CD14-positive monocyte (primary cell): ENCODE data around the gene COQ8A. TPM values are rescaled to one million over a fixed set of nuclear protein-coding genes. Genes with fewer than 3 reads are reported as not detected.

ENCODE experiments used
- DNase-seq, 3 donors: peaks; one replicate each; pipeline ENCODE4 v3.0.0-alpha.2; 2011 to 2022
- H2AFZ ChIP-seq: 2 replicates; pipeline ENCODE4 v1.6.0; 2012; ENCODE audit warnings: mild to moderate bottlenecking, low read depth, low read length, inconsistent platforms; ENCODE audit not compliant: insufficient read depth, poor library complexity, severe bottlenecking
- H3K27ac ChIP-seq, 2 donors: 1 replicate in 1 of 2; 2 replicates in 1 of 2; pipeline ENCODE4 v1.5.1; 2012 to 2013; ENCODE audit warnings: low read length in 2 of 2, control low read depth in 1 of 2, inconsistent platforms in 1 of 2, low read depth in 1 of 2, mild to moderate bottlenecking in 1 of 2
- H3K27me3 ChIP-seq, 2 donors: one replicate each; pipeline versions ENCODE4 v1.6.0 to v1.6.1; 2011 to 2013; ENCODE audit warnings: low read length in 2 of 2; ENCODE audit not compliant: control insufficient read depth in 2 of 2, insufficient read depth in 2 of 2
- H3K36me3 ChIP-seq, 2 donors: replicated peaks in 1 of 2; 1 replicate in 1 of 2; 2 replicates in 1 of 2; pipeline versions ENCODE4 v1.5.1 to v1.6.1; 2012 to 2013; ENCODE audit warnings: low read length in 2 of 2, control low read depth in 1 of 2, inconsistent platforms in 1 of 2, mild to moderate bottlenecking in 1 of 2; ENCODE audit not compliant: insufficient read depth in 2 of 2, control insufficient read depth in 1 of 2
- H3K4me1 ChIP-seq, 2 donors: 1 replicate in 1 of 2; 2 replicates in 1 of 2; pipeline versions ENCODE4 v1.5.1 to v1.6.1; 2012 to 2013; ENCODE audit warnings: low read length in 2 of 2, control low read depth in 1 of 2, inconsistent platforms in 1 of 2, mild to moderate bottlenecking in 1 of 2, moderate library complexity in 1 of 2; ENCODE audit not compliant: insufficient read depth in 2 of 2, control insufficient read depth in 1 of 2
- H3K4me2 ChIP-seq: replicated peaks from 2 replicates; pipeline ENCODE3; 2012; ENCODE audit warnings: low read length, moderate library complexity, mild to moderate bottlenecking; ENCODE audit not compliant: poor library complexity, severe bottlenecking; ENCODE audit errors: extremely low read depth
- H3K4me3 ChIP-seq, 3 experiments: fragments of 200-600 bp in 1 of 3; sonication (generic) in 1 of 3; replicated peaks in 1 of 3; 1 replicate in 2 of 3; 2 replicates in 1 of 3; pipeline ENCODE4 v1.5.1; 2011 to 2013; ENCODE audit warnings: low read length in 3 of 3, mild to moderate bottlenecking in 3 of 3, control low read depth in 2 of 3, low read depth in 2 of 3, inconsistent platforms in 1 of 3, moderate library complexity in 1 of 3
- H3K79me2 ChIP-seq: 2 replicates; pipeline ENCODE4 v1.6.0; 2012; ENCODE audit warnings: mild to moderate bottlenecking, control low read depth, inconsistent platforms, low read length, moderate library complexity; ENCODE audit not compliant: insufficient read depth
- H3K9ac ChIP-seq: 2 replicates; pipeline ENCODE4 v1.6.0; 2017; ENCODE audit warnings: low read length, mild to moderate bottlenecking; ENCODE audit not compliant: insufficient read depth, poor library complexity, severe bottlenecking
- H3K9me3 ChIP-seq, 2 donors: replicated peaks in 1 of 2; 1 replicate in 1 of 2; 2 replicates in 1 of 2; pipeline versions ENCODE4 v1.5.1 to v1.6.1; 2012 to 2013; ENCODE audit warnings: low read length in 2 of 2, control low read depth in 1 of 2; ENCODE audit not compliant: control insufficient read depth in 1 of 2, insufficient read depth in 1 of 2
- H4K20me1 ChIP-seq: 2 replicates; pipeline ENCODE4 v1.6.0; 2012; ENCODE audit warnings: mild to moderate bottlenecking, low read length, control low read depth, moderate library complexity; ENCODE audit not compliant: insufficient read depth
- H3K27ac Mint-ChIP-seq, 7 donors: one replicate each; pipeline ENCODE4 v1.8.0; 2020; ENCODE audit warnings: mild to moderate bottlenecking in 7 of 7, mixed read lengths in 7 of 7, moderate library complexity in 6 of 7, inconsistent platforms in 2 of 7
- H3K27me3 Mint-ChIP-seq, 3 donors: one replicate each; pipeline ENCODE4 v1.8.0; 2021 to 2022; ENCODE audit warnings: low read depth in 3 of 3, mild to moderate bottlenecking in 3 of 3, mixed read lengths in 3 of 3, moderate library complexity in 3 of 3, inconsistent platforms in 1 of 3
- H3K36me3 Mint-ChIP-seq, 2 donors: one replicate each; pipeline ENCODE4 v1.8.0; 2020; ENCODE audit warnings: mixed read lengths in 2 of 2, inconsistent platforms in 1 of 2, mild to moderate bottlenecking in 1 of 2
- H3K4me1 Mint-ChIP-seq: one replicate; pipeline ENCODE4 v1.8.0; 2020; ENCODE audit warnings: mild to moderate bottlenecking, mixed read lengths
- H3K4me3 Mint-ChIP-seq, 2 donors: one replicate each; pipeline ENCODE4 v1.8.0; 2020; ENCODE audit warnings: mild to moderate bottlenecking in 2 of 2, mixed read lengths in 2 of 2, moderate library complexity in 1 of 2
- H3K9me3 Mint-ChIP-seq, 7 donors: one replicate each; pipeline ENCODE4 v1.8.0; 2020 to 2022; ENCODE audit warnings: mixed read lengths in 7 of 7, mild to moderate bottlenecking in 6 of 7, moderate library complexity in 6 of 7, inconsistent platforms in 2 of 7
- WGBS: methylation state at CpG from one replicate; pipeline ENCODE4 v1.1.5; 2013; ENCODE audit warnings: missing lambda C conversion rate; ENCODE audit not compliant: insufficient coverage; 5-methylcytosine and 5-hydroxymethylcytosine counted together
- intact Hi-C, 2 donors: fragments of 100-400 bp; cut with micrococcal nuclease; formaldehyde crosslinking; loops; one replicate each; pipeline versions ENCODE4 v1.15.0 to v1.15.1; 2023
- polyA plus RNA-seq, 3 donors: library from polyadenylated mRNA; depleted of rRNA in 1 of 3; unstranded in 2 of 3; stranded (reverse) in 1 of 3; fragments of 300-500 nt in 2 of 3; fragments of >200 nt in 1 of 3; fragmentation: Illumina TruSeq in 2 of 3; gene quantifications; 1 replicate in 2 of 3; 2 replicates in 1 of 3; pipeline ENCODE4 v1.2.3, GENCODE V29; 2012 to 2021
- TF ChIP-seq, protein P1 (sequence below): fragments of 200-600 bp; IDR thresholded peaks from one replicate; pipeline ENCODE4 v1.8.0; 2022; ENCODE audit warnings: antibody characterized with exemption, mild to moderate bottlenecking

Gene COQ8A
- polyA plus RNA-seq, 3 donors, result 33.1 to 44.7 (median 38.2) TPM

DNA sequence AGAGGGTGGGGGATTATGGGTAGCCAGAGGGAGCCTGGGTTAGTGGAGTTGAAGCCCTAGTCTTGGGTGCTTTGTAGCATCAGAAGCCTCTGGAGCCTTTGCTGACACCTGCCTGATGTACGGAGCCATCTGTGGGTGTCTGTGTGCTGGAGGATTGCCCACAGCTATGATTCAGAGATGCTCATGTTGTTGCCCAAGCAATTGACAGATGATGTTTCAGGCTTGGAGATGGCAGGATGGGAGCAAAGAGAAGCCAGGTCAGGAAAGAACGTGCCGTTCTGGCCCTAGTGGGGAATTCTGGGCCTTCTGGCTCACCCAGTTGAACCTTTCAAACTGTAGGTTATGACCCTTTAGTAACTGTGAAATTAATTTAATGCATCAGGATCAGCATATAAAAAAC, 27.6 kb downstream of the COQ8A start:
- H3K27me3 ChIP-seq, result no peaks in the 10 kb centered on the region
- Mint-ChIP-seq H3K27me3 (peaks cover 0 to 2% (median 0%) of the 10 kb centered on the region in 3 donors), H3K9me3 (peaks cover 4 to 9% (median 6%) of the 10 kb centered on the region in 7 donors), H3K36me3 (peaks cover 50 to 66% of the 10 kb centered on the region in 2 donors), H3K4me1 (peaks cover 24% of the 10 kb centered on the region), H3K4me3 (no peak overlapping the region), H3K27ac (peak overlapping the region in 2 of 7 donors; percentile 21 to 35)
- intact Hi-C loops, result no loop called here
- H3K9me3 ChIP-seq, result peaks cover 4% of the 10 kb centered on the region in 2 donors
- peaks cover 51% of the 10 kb centered on the region for H4K20me1 ChIP-seq
- peaks cover 17 to 18% of the 10 kb centered on the region in 2 donors for H3K4me1 ChIP-seq
- no peak overlapping the region for H3K4me2 ChIP-seq
- H3K4me3 ChIP-seq, result no peak overlapping the region
- no peak for DNase-seq
- peaks cover 16% of the 10 kb centered on the region for H3K79me2 ChIP-seq
- no peak overlapping the region for H3K27ac ChIP-seq
- H3K36me3 ChIP-seq, result peaks cover 29 to 72% of the 10 kb centered on the region in 2 donors
- TF ChIP-seq, protein P1, sequence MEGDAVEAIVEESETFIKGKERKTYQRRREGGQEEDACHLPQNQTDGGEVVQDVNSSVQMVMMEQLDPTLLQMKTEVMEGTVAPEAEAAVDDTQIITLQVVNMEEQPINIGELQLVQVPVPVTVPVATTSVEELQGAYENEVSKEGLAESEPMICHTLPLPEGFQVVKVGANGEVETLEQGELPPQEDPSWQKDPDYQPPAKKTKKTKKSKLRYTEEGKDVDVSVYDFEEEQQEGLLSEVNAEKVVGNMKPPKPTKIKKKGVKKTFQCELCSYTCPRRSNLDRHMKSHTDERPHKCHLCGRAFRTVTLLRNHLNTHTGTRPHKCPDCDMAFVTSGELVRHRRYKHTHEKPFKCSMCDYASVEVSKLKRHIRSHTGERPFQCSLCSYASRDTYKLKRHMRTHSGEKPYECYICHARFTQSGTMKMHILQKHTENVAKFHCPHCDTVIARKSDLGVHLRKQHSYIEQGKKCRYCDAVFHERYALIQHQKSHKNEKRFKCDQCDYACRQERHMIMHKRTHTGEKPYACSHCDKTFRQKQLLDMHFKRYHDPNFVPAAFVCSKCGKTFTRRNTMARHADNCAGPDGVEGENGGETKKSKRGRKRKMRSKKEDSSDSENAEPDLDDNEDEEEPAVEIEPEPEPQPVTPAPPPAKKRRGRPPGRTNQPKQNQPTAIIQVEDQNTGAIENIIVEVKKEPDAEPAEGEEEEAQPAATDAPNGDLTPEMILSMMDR, result no peak
- 100% methylated on average over 1 of the region's 3 CpGs for WGBS
- no peak overlapping the region for H2AFZ ChIP-seq
- no peak overlapping the region for H3K9ac ChIP-seq

DNA sequence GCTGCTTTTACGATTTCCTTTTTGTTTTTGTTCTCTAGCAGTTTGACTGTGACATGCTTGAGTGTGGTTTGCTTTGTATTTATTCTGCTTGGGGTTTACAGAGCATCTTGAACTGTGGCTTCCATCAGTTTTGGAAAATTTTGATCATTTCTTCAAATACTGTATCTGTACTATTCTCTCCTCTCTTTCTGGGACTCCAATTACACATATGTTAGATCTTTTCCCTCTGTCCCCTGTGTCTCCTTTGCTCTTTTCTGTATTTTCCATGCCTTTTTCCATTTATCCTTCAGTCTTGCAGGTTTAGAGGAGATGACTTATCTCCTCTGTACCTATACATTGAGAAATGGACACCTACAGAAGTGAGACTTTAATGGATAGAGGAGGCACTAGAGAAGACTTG, 31.7 kb downstream of the COQ8A start:
- Mint-ChIP-seq H3K36me3 (peaks cover 42 to 58% of the 10 kb centered on the region in 2 donors), H3K27me3 (no peaks in the 10 kb centered on the region), H3K9me3 (peaks cover 4 to 9% (median 6%) of the 10 kb centered on the region in 7 donors), H3K27ac (peak overlapping the region in 2 of 7 donors; percentile 5 to 78), H3K4me1 (peaks cover 10% of the 10 kb centered on the region), H3K4me3 (no peak overlapping the region)
- H2AFZ ChIP-seq, result no peak overlapping the region
- peaks cover 35% of the 10 kb centered on the region for H4K20me1 ChIP-seq
- H3K27ac ChIP-seq, result no peak overlapping the region
- peaks cover 20 to 68% of the 10 kb centered on the region in 2 donors for H3K36me3 ChIP-seq
- H3K27me3 ChIP-seq, result no peaks in the 10 kb centered on the region
- H3K79me2 ChIP-seq, result peaks cover 12% of the 10 kb centered on the region
- intact Hi-C loops, result no loop called here
- TF ChIP-seq, protein P1, result no peak
- no peaks in the 10 kb centered on the region for H3K4me1 ChIP-seq
- no peak for DNase-seq
- peaks cover 4% of the 10 kb centered on the region in 2 donors for H3K9me3 ChIP-seq
- H3K9ac ChIP-seq, result no peak overlapping the region
- no peak overlapping the region for H3K4me2 ChIP-seq
- no peak overlapping the region for H3K4me3 ChIP-seq
- WGBS, result no CpG with 5 or more reads among the region's 1 CpG
